D341Med (cell line): Measurements from ENCODE around the gene RAB40AL.

ENCODE experiments used
- DNase-seq: peaks from one replicate; pipeline ENCODE4 v3.0.0; 2012; ENCODE audit warnings: low spot score

Gene RAB40AL

DNA sequence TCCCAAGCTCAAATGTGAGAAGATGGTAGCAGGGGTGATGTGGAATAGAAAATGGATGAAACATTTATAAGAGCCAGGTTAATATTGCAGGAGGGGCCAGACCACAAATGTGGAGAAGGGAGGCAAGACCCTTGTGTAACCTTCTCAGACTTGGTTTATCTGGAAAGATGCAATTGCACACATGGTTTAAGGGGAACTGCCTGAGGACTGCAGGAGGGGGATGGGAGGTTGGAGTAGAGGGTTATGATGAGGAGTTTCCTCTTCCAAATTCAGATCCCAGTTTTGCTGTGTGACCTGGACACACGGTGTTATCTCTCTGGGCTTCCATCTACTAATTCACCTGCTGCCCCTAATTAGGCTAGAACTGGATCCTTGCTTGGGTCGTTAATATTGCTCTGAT is 46.1 kb downstream of the RAB40AL start:
- no peak for DNase-seq

DNA sequence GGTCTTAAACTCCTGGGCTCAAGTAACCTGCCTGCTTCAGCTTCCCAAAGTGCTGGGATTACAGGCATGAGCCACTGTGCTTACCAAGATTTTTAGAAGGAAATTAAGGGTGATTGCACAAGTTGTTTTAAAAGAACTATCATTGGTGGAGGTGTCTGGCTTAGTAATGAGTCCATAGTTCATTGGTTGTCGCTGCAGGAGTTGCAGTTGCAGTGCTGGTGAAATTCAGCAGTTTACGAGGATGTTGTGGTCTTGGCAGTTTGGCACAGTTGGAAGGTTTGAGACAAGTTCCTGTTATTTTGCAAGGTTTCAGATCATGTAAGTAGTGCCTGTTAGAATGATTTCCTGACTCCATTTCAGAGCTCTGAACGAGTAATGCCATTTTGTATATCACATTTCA is 48.1 kb downstream of the RAB40AL start:
- no peak for DNase-seq
